NCI-H1048 (cell line): ENCODE data around the gene LOXHD1.

ENCODE experiments used
- DNase-seq: peaks from one replicate; lab custom pipeline; 2025; lab: John Stamatoyannopoulos, UW

Gene LOXHD1

DNA sequence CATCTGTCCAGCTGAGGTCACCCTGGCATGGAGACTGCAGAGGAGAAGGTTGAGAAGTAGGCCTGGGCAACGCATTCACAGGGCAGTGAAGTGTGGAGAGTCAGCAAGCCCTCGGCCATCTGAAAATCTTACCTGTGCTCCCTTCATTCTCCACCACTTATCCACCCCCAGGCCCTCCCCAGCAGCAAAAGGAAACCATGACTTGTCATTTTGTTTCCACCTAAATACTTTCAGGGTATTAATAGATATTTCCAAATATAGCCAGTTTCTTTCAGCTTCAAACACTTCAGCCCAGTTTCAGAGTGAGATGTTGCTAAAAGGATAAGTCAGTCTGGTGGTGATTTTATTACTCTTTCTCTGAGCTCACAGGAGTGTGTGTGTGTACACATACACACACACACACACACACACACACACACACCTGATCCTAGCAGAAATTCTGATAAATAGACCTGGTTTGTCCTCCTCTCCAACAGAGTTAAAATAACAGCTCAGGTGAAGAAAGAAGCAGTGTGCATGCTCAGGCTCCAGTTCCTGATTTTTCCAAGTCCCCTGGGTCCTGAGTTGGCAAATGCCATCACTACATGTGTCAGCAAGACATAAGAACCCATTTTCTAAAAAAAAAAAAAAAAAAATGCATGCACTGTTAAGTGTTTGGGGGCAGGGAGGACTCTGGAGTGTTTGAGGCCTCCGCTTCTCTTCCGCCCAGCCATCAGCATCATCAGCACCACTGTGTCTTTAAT is 82.8 kb downstream of the LOXHD1 start:
- no peak for DNase-seq

DNA sequence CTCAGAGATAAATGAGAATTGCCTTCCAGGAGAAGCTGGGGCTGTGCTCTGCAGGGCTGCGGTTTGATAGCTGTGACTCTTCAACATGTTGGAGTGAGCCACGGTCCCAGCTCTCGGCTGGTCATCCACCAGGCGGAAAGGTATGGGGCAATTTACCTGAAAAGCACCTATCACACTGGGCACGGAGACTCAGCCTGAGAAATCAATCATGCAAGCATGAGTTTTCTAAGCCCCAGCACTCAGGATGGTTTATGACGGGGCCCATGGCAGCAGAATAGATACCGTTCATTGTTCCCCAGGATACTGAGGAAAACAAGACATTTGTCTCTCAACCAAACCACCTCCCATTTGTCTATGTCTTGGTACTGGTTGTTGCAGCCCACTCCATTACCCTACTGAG is 83.9 kb downstream of the LOXHD1 start:
- no peak for DNase-seq

DNA sequence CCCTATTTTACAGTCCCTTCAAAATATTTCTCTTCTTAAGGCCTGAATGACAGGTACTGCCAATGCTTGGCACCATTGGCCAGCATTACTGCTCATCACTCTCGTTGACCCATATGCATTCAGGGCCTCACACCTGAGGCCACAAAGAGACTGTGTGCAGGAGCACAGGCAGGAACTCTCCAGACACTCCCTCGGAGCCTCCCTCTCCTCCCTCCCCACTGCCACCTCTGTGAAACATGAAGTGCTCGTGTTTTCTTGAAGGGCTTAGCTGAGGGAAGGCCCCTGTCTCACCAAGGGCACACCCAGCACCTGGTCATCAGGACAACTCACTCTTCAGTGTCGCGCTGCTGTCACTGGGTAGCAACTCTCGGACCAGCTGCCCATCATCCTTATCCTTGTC is 85.3 kb downstream of the LOXHD1 start:
- no peak for DNase-seq

DNA sequence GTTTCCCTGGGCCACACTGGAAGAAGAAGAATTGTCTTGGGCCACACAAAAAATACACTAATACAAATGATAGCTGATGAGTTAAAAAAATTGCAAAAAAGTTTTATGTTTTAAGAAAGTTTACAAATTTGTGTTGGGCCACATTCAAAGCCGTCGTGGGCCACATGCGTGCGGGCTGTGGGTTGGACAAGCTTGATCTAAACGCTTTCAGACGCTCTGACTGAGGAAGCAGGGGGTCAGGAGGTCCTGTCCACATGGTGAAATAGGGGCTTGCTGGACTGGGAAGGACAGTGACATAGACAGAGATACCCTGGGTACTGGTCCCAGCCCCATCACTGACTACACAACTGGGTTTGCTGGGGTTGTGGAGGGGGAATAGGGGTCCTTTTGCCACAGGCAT is 86.4 kb downstream of the LOXHD1 start:
- no peak for DNase-seq

DNA sequence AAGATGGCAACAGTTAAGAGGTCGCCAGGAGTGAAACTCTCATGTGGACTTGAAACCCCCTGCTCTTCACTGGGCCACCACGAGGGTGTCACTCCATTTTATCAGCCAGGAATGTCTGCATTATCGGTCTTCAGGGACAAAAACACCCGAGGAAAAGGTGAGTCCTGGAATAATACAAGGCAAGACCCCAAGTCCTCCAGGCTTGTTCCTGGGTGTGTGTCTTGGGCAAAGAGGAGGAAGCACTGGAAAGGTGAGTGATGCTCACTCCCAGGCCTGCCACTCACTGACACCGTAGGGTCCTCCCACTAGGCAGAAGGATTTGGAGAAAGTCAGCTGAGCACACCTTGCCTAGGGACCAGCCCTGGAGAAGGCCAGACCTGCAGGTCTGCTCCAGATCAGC is 86.9 kb downstream of the LOXHD1 start:
- DNase-seq, result no peak

DNA sequence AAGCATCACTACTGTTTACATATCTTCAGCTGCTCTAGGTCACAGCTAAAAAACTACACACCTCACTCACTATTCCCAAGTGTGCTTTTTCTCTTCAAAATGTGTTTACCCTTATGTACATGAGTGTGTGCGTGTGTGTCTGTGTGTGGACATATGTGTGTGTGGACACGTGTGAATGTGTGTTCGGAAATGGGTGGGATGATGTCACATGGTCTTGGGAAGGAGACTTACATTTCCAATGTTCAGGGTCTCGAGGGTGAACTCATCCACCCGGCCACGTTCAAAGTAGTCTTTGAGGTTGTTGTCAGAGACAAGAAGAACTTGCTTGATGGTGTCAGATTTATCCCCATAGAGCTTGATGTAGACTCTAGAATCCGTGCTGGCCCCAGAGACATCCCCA is 87.8 kb downstream of the LOXHD1 start:
- DNase-seq, result no peak

DNA sequence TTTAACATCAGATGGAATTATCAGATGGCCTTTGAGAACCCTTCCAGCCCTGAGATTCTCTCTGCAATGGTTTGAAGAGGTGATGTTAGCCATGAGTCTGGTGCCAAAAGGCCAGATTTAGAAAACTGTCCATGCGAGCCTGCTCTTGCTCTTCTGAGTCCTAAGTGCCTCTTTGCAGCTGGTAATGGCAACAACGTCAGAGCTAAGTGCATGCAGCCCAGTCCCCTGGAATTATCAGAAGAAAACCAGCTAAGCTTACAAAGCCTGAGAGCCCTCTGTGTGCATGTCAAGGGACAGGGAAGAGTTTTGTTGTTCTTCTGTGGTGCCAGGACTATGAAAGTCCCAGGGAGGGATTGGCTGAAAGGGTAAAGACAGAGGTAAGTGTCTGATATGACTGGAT is 89.8 kb downstream of the LOXHD1 start:
- DNase-seq, result no peak

DNA sequence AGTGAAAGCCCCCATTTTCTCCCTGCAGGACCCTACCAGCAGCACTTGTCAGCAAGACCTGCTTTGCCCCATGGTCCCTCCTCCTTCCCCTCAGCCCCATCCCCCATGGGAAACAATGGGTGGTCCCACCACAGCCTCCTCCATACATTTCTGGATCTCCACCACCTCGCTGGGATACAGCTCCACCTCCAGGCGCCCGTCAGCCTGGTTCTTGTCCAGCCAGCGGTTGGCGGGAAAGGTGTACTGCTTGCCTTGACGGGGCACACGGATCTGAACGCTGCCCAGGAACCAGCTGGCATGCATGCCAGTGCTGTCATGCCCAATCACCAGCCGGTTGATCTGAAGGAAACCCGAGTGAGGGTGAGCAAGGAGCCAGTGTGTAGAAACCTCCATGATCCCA is 90.9 kb downstream of the LOXHD1 start:
- no peak for DNase-seq

DNA sequence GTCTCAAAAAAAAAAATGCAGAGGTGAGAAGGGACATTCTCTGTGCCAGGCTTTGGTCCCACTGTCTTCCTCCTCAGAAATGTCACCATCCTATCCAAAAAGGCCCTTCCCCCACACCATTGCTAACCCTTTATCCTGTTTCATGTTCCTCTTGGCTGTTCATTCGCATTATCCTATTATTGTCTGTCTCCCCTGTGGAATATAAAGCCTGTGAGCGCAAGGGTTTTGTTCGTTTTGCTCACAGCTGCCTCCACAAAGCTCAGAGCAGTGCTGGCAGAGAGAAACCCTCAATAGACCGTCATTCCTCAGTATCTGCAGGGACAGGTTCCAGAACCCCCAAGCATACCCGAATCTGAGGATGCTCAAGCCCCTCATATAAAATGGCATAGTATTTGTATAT is 91.8 kb downstream of the LOXHD1 start:
- DNase-seq, result no peak

DNA sequence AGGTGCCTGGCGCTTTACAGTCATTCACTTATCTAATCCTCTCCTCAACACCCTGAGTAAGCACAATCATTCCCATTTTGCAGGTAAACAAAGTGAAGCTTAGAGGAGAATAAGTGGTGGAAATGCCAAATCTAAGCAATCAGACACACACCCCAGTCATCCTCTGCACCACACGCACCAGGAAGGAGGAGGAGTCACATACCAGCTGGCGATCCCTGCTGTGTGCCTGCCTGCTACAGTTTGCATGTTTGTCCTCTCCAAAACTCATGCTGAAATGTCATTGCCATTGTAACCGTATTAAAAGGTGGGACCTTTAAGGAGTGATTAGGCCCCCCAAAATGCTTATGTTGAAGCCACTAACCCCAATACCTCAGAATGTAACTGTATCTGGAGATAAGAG is 93.7 kb downstream of the LOXHD1 start:
- DNase-seq, result no peak

DNA sequence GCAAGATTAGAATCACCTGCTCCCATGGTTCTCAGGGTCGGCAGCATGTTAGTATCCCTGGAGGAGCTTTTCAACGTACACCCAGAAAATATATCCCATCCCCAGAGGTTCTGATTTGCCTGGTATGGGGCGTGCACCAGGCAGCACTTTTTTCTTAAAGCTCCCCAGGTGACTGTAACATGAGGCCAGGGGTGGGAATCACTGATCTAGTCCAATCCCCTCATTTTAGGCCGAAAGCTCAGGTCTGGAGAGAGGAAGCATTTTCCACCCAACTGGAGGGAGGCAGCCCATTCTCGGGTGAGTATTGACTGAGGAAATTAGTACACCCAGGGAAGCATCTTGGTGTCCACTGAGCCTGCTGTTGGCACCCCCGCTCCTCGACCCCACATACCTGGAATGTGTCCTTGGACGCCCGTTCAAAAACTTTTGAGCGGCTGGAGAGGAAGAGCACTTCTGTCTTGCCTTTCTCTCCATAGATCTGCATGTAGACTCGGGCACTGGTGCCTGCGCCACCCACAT is 94.3 kb downstream of the LOXHD1 start:
- no peak for DNase-seq

DNA sequence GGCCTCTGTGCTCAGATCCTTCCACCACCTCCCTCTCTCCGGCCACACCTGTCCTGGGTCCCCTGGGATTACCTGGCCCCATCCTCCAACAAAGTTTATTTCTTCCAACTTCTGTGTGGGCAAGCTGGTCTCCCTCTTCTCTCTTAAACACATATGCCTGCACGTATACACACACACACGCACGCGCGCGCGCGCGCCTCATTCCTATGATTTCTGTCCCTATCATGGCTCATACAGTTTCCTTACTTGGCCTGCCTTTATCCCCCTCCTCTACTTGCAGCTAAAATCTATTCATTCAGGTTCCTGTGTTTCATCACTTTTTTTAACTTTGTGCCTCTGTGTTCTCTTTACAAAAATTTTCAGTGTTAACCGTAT is 96.4 kb downstream of the LOXHD1 start:
- DNase-seq, result no peak

DNA sequence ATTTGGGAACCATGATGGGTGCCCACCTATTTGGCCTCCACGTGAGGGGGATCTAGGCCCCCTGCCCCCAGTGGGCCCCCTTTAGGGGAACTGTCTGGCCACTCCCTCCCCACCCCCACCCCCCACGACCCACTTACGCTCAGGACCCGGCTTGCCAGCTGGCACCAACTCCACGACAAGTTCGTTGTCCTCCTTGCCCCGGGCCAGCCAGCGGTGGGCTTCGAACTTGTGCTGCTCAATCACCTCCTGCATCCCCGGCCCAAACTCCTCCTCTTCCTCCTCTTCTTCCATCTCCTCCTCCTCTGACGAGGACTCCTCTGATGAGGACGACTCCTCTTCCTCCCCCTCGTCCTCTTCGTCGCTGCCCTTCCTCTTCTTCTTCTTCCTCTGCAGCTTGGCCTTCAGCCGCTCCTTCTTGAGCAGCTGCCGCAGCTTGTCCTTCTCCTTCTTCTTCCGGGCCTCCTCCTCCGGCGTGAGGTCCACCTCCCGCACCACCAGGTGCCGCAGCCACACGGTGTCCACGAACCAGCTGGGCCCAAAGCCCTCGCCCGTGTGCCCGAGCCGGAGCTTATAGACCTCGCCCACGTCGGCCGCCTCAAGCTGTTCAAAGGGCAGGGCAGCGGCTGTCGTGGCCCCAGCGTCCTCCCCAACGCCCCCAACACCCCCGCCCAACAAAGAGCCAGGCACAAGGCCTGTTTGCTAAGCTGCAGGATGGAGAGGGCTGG is 96.9 kb downstream of the LOXHD1 start:
- DNase-seq, result no peak

DNA sequence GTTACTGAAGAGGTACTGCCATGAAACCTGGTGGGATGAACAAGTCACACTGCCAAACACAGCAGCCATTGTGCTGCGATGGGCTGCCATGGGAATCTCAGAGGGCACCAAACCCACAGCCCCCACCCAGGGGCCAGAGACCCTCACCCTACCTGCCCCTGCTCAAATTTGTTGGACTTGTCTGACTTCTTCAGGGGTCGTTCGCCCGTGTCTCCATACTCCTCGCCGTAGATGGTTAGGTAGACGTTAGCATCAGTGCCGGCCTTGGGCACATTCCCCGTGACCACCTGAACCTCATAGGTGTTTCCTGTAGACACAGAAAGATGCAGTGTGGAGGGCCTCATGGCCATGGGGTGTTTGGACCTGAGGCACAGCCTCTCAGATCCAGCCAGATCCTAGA is 97.7 kb downstream of the LOXHD1 start:
- DNase-seq, result no peak

DNA sequence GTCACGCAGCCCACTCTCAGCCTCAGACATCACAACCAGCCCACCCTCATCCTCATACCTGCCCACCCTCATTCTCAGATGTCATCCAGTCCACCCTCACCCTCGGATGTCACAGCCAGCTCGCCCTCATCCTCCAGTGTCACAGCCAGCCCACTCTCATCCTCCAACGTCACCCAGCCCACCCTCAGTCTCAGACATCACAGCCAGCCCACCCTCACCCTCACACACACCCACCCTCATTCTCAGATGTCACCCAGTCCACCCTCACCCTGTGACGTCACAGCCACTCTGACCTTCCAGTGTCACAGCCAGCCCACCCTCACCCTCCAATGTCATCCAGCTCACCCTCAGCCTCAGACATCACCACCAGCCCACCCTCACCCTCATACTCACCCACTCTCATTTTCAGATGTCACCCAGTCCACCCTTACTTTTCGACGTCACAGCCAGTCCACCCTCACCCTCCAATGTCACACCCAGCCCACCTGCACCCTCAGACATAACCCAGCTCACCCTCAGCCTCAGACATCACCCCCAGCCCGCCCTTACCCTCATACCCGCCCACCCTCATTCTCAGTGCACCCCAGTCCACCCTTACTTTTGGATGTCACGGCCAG is 100.3 kb downstream of the LOXHD1 start:
- DNase-seq, result no peak

DNA sequence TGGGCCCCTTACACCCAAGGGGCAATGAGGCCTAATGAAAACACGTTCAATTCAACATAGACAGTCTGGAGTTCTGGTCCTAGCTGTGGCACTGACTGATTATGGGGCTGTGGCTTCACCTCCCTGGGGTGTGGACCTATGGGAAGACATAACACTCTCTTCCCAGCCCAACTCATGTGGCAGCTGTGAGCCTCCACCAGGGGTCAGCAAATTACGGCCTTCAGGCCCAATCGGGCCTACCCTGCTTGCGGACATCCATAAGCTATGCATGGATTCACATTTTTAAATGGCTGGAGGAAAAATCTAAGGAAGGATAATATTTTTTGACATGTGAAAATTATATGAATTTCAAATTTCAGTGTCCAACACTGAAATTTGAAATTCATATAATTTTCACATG is 101.3 kb downstream of the LOXHD1 start:
- no peak for DNase-seq

DNA sequence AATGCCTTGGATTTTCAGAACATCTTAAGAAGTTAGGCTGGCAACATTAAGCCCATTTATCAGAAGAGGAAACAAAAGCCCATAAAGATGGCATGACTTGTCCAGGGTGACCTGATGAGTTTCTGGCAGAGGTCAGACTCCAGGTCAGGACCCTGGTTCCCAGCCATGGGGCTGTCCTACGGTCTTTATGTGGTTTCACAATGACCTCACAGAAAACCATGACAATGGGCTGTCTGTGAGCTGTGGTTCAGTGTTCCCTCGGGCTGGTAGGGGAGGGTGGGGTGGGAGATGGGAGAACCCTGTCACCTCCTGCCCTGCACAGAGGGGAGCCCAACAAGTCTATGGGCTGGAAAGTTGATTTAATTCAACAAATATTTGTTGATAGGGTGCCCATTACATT is 101.8 kb downstream of the LOXHD1 start:
- DNase-seq, result no peak

DNA sequence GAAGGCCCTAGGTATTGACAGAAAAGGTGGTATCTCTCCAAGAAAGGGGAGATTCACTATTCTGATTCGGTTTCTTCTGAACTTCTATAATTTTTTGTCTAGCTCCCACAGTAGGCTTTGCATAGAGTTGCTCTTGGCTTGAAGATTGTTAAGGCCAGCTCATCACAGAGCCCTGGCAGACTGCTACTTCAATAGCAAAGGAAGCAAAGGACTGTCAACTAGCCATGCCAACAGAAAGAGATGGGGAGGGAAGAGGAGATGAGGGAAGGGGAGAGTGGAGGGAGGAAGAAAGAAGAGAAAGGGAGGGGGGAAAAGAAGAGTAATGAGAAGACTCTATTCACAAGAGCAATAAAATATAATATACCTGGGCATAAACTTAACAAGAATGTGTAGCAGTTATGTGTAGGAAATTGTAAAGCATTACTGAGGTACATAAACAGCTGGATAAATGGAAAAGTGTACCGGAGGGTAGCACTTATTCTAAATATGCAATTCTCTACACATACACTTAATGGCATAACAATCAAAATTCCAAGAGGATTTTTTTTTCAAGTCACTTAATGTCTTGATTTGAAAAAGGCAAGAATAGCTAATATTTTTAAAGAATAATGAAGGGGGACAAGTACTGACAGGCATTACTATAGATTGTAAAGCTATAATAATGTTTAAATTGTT is 102.5 kb downstream of the LOXHD1 start:
- no peak for DNase-seq

DNA sequence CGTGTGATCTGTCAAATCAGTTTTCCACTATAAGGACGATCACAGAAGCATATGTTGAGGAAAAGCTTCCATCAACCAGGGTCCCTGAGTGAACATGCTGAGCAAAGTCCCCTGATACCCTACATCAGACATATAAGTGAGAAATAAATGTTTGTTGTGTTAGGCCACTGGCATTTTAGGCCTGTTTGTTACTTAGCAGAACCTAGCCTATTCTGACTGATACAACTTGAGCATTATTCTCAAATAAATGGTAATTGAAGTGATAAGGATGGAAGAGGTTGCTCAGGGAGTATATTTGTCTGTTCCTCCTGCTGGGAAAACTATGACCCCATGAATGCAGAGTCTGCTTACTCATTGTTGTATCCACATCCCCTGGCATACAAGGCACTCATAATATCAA is 106.4 kb downstream of the LOXHD1 start:
- DNase-seq, result no peak

DNA sequence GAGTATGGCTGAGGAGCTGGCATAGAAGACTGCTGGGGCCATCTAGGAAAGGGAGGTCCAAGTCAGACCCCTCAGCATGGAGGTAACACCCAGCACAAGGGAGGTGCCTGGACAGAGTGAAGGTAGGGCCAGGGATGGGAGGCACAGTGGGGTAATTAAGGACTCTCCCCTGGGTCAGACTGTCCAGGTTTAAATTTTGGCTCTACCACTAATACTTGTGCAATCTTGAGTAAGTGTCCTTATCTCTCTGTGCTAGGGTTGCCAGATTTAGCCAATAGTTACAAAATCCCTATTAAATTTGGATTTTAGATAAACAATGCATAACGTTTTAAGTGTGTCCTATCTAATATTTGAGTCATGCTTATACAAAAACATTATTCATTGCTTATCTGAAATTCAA is 109.5 kb downstream of the LOXHD1 start:
- DNase-seq, result no peak

DNA sequence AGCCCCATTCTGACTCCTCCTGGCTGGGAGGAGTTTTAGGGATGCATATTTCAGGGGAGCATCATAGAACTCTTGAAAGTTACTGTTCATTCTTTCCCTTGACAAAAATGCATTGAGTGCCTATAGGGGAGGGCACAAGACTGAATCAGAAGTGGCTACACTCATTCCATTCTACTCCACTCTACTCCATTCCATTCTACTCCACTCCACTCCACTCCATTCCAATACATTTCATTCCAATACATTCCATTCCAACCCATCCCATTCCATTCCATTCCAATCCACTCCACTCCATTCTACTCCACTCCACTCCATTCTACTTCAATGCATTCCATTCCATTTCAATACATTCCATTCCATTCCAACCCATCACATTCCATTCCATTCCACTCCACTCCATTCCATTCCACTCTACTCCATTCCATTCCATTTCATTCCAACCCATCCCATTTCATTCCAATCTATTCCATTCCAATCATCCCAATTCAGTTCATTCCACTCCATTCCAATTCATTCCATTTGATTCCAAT is 110.8 kb downstream of the LOXHD1 start:
- DNase-seq, result no peak

DNA sequence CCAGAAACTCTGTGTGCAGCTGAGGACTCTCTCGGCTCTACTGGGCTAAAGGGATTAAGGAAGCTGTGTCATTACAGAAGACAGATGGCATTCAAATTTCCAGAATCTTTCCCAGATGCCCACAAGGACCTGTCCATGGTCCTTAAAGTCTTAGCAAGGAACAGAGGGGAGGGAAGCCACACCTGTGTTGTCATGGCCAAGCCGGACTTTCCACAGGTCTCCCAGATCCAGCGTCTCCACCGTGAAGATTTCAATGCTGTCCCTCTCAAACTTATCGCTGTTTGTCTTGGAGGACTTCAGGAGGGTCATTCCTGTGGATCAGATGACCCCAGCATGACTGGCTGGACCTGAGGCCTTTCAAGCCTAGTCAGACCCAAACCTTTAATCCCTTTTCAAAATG is 114.5 kb downstream of the LOXHD1 start:
- DNase-seq, result no peak
